GM20000 (cell line): Measurements from ENCODE around the gene PRKN.

Experiments
- DNase-seq: peaks from one replicate; pipeline ENCODE4 v3.0.0; 2012; ENCODE audit warnings: low spot score
- TF ChIP-seq, protein P1 (sequence below): IDR thresholded peaks from 2 replicates; pipeline ENCODE4 v1.5.1; 2012; ENCODE audit warnings: mild to moderate bottlenecking, control low read depth; ENCODE audit errors: extremely low read depth, missing control alignments

PRKN gene

DNA sequence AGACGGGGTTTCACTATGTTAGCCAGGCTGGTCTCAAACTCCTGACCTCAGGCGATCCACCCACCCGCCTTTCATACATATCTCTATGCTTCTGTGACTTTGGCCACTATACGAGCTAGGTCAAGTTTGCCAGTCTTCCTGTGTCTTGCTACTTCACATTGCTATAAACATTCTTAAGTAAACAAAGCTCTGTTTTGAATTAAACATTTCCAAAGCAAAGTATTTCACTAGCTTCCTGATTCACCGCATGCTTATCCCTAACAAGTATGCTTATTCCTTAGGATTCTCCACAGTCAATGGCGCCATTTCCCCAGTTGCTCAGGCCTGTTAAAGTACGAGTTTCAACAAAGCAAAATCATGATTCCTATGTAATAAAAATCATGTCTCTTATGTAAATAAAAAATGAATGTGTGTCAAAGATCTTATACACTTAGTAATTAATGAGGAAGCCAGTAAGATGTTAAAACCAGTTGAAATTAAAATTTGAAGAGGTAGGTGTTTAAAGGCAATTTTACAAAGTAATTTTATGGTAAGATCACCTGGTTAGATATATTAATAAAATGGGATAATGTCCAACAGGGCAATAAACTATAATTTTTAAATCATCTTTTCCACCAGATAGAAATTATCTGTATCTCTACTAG, 88.5 kb downstream of the PRKN start:
- DNase-seq, result no peak
- TF ChIP-seq, protein P1, sequence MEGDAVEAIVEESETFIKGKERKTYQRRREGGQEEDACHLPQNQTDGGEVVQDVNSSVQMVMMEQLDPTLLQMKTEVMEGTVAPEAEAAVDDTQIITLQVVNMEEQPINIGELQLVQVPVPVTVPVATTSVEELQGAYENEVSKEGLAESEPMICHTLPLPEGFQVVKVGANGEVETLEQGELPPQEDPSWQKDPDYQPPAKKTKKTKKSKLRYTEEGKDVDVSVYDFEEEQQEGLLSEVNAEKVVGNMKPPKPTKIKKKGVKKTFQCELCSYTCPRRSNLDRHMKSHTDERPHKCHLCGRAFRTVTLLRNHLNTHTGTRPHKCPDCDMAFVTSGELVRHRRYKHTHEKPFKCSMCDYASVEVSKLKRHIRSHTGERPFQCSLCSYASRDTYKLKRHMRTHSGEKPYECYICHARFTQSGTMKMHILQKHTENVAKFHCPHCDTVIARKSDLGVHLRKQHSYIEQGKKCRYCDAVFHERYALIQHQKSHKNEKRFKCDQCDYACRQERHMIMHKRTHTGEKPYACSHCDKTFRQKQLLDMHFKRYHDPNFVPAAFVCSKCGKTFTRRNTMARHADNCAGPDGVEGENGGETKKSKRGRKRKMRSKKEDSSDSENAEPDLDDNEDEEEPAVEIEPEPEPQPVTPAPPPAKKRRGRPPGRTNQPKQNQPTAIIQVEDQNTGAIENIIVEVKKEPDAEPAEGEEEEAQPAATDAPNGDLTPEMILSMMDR, result no peak

DNA sequence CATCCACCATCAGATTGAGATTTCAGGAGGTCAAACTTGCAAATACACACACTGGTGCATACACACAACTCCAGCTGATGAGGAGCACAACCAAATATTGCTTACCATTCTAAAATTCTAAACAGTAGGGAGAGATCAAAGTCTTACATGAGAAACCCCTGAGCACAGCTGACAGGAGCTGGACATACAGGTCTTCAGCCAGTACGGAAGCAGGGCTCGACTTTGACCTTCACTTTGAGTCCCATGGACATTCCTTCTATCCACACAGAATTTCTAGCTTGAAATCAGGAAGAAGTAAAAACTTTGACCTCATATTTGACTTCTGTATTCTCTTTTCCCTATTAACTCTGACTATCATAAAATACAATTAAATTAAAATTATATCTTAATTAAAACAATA, 90.2 kb downstream of the PRKN start:
- DNase-seq, result no peak
- TF ChIP-seq, protein P1, result no peak

DNA sequence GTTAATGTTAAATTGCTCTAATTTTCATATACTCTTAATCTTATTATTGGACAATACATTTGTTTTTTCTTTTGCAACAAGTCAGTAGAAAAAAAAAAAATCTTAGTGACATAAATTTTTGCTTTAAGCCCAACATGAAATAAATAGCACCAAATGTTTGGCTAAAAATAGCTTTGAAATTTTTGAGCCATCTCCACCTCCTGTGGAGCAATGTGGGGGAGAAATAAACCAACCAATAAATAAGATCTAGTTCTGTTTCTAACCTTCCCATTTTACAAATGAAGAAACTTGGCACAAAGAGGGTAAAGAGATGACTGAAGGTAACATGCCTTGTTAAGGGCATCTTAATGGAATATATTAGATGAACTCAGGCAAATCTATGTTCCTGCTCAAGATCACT, 91.4 kb downstream of the PRKN start:
- TF ChIP-seq, protein P1, result no peak
- no peak for DNase-seq

DNA sequence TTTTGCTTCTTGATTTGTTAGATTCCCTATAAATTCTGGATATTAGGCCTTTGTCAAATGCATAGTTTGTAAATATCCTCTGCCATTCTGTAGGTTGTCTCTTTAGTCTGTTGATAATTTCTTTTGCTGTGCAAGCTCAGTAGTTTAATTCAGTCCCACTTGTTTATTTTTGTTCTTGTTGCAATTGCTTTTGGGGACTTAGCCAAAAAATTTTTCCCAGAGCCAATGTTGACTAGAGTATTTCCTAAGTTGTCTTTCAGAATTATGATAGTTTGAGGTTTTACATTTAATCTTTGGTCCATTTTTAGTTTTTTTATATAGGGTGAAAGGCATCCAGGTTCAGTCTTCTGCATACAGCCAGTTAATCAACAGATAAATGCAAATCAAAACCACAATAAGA, 96.0 kb downstream of the PRKN start:
- TF ChIP-seq, protein P1, result no peak
- no peak for DNase-seq

DNA sequence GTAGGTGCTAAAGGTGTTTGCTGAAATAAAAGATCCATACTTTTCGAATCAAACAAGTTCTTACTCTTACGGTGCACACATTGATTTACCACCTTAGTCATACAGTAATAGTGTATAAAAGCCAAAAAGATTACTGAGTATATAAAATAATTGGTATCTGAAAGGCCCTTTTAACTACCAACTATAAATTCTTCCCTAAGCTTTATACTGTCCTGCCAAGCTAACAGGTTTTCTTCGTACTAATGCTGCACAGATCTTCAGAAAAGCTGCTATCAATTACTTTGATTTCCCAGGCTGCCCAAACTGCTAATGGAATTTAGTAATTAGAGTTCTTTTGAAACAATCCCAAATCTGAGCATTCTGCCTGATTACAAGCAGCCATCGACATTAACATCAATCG, 97.5 kb downstream of the PRKN start:
- TF ChIP-seq, protein P1, result no peak
- no peak for DNase-seq

DNA sequence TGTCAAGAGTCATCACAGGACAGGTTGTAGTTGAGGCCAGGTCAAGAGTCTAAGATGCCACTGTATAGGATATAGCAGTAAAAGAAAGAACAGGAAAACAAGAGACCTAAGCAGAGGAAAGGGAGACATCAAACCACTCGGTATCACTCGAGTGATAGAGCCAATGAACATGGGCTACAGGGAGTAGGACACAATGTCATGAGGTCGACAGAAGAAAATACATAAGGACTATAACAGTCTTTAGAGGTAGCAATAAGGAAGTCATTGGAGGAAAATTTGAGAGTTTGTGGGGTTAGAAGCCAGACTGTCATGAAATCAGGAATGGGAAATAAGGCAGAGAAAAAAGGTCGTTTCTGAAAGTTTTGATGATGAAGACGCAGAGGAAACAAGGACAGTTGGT, 99.7 kb downstream of the PRKN start:
- no peak for DNase-seq
- TF ChIP-seq, protein P1, result no peak

DNA sequence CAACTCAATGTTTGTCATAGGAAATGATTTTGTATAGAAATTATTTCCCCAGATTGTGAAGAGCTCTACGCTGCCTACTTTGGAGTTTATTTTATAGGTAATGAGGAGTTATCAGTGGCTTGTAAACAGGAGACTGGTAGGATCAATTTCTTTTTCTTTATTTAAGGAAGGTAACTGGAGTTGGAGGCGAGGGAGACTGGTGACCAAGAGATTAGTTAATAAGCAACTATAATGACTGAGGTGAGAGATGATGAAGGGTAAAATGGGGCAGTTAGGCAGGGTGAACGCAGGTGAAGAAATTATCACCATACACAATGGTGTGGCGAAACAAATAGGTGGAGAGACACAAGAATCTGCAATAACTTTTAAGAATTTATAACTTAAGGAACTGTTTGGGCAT, 100.2 kb downstream of the PRKN start:
- TF ChIP-seq, protein P1, result no peak
- DNase-seq, result no peak
